HepG2 (cell line): ENCODE results near the gene NFATC3. TPM values are rescaled to one million over a fixed set of nuclear protein-coding genes. Genes with fewer than 3 reads are reported as not detected.

ENCODE experiments used
- BCL6 ChIP-seq: IDR thresholded peaks from 2 replicates; pipeline ENCODE4 v1.6.1; 2016; ENCODE audit warnings: missing genetic modification reagents, missing compliant biosample characterization
- CBX5 ChIP-seq: sonication (generic); formaldehyde crosslinking; IDR thresholded peaks from 2 replicates; pipeline ENCODE4 v1.4.0; 2020; ENCODE audit warnings: missing genetic modification reagents, borderline replicate concordance
- GABPB1 ChIP-seq: IDR thresholded peaks from 2 replicates; pipeline ENCODE4 v1.6.1; 2016; ENCODE audit warnings: mild to moderate bottlenecking, missing genetic modification reagents, moderate library complexity, missing compliant biosample characterization
- HNRNPLL ChIP-seq: fragments of 200-400 bp; formaldehyde crosslinking; IDR thresholded peaks from 2 replicates; pipeline ENCODE4 v1.6.1; 2017; ENCODE audit warnings: mild to moderate bottlenecking, low read depth, low read length; ENCODE audit not compliant: poor library complexity, severe bottlenecking
- HOXA9 ChIP-seq: sonication (generic); formaldehyde crosslinking; IDR thresholded peaks from 2 replicates; pipeline ENCODE4 v1.8.1; 2022; ENCODE audit warnings: missing genetic modification reagents, mild to moderate bottlenecking, moderate library complexity, borderline replicate concordance
- MTA1 ChIP-seq: sonication (generic); formaldehyde crosslinking; IDR thresholded peaks from 2 replicates; pipeline ENCODE4 v1.4.0; 2020; ENCODE audit warnings: missing genetic modification reagents, mild to moderate bottlenecking, borderline replicate concordance
- NCOA5 ChIP-seq: sonication (generic); formaldehyde crosslinking; IDR thresholded peaks from 2 replicates; pipeline ENCODE4 v1.4.0; 2020; ENCODE audit warnings: missing genetic modification reagents
- PAWR ChIP-seq: sonication (generic); formaldehyde crosslinking; IDR thresholded peaks from 2 replicates; pipeline ENCODE4 v1.4.0; 2020; ENCODE audit warnings: missing genetic modification reagents, mild to moderate bottlenecking, borderline replicate concordance
- PBX3 ChIP-seq: sonication (generic); formaldehyde crosslinking; IDR thresholded peaks from 2 replicates; pipeline ENCODE4 v1.8.1; 2023; ENCODE audit warnings: missing genetic modification reagents, inconsistent platforms, borderline replicate concordance
- SP140L ChIP-seq: sonication (generic); formaldehyde crosslinking; IDR thresholded peaks from 2 replicates; pipeline ENCODE4 v1.4.0; 2020; ENCODE audit warnings: missing genetic modification reagents, borderline replicate concordance
- TARDBP ChIP-seq: sonication (generic); formaldehyde crosslinking; IDR thresholded peaks from 2 replicates; pipeline ENCODE4 v1.8.0; 2022; ENCODE audit warnings: mild to moderate bottlenecking, missing genetic modification reagents
- TERF1 ChIP-seq: sonication (generic); formaldehyde crosslinking; IDR thresholded peaks from 2 replicates; pipeline ENCODE4 v1.8.0; 2022; ENCODE audit warnings: mild to moderate bottlenecking, missing genetic modification reagents, moderate library complexity
- TOPORS ChIP-seq: sonication (generic); formaldehyde crosslinking; IDR thresholded peaks from 2 replicates; pipeline ENCODE4 v1.8.0; 2023; ENCODE audit warnings: mild to moderate bottlenecking, missing genetic modification reagents
- ZFP62 ChIP-seq: sonication (generic); formaldehyde crosslinking; IDR thresholded peaks from 2 replicates; pipeline ENCODE4 v1.4.0; 2020; ENCODE audit warnings: missing genetic modification reagents
- ZNF160 ChIP-seq: sonication (generic); formaldehyde crosslinking; IDR thresholded peaks from 2 replicates; pipeline ENCODE4 v1.8.0; 2022; ENCODE audit warnings: mild to moderate bottlenecking, inconsistent platforms, missing genetic modification reagents
- ZNF317 ChIP-seq: sonication (generic); formaldehyde crosslinking; IDR thresholded peaks from 2 replicates; pipeline ENCODE4 v1.5.0; 2020; ENCODE audit warnings: mild to moderate bottlenecking, missing genetic modification reagents
- ZNF564 ChIP-seq: sonication (generic); formaldehyde crosslinking; IDR thresholded peaks from 2 replicates; pipeline ENCODE4 v1.8.1; 2023; ENCODE audit warnings: mild to moderate bottlenecking, missing genetic modification reagents
- ZNF580 ChIP-seq: IDR thresholded peaks from 2 replicates; pipeline ENCODE4 v1.6.1; 2016; ENCODE audit warnings: low read depth, borderline replicate concordance
- ZNF614 ChIP-seq: IDR thresholded peaks from 2 replicates; pipeline ENCODE4 v1.6.1; 2018; ENCODE audit warnings: missing biosample characterization, missing genetic modification reagents, inconsistent platforms, borderline replicate concordance
- ZNF792 ChIP-seq: IDR thresholded peaks from 2 replicates; pipeline ENCODE4 v1.6.1; 2016
- ZNF891 ChIP-seq: sonication (generic); formaldehyde crosslinking; IDR thresholded peaks from 2 replicates; pipeline ENCODE4 v1.5.0; 2020; ENCODE audit warnings: mild to moderate bottlenecking, missing genetic modification reagents
- polyA plus RNA-seq, 8 experiments: library from polyadenylated mRNA; depleted of rRNA in 3 of 8; stranded (reverse) in 7 of 8; unstranded in 1 of 8; fragments of >200 nt; fragmentation: Illumina TruSeq in 4 of 8; extraction: Trizol in 4 of 8; gene quantifications; 2 replicates each; pipeline versions ENCODE4 v1.2.1 to v1.2.3, GENCODE V29; 2011 to 2016; ENCODE audit warnings: low read depth in 4 of 8, missing spikeins in 1 of 8, mixed read lengths in 1 of 8; ENCODE audit not compliant: insufficient read depth in 1 of 8
- total RNA-seq, 5 experiments: library from RNA; depleted of rRNA; stranded (reverse); fragments of >200 nt; fragmentation: Illumina TruSeq; extraction: Trizol; gene quantifications; 2 replicates each; pipeline ENCODE4 v1.2.3, GENCODE V29; 2016; ENCODE audit warnings: low read depth in 1 of 5
- TF ChIP-seq, protein P1 (sequence below): sonication (generic); formaldehyde crosslinking; IDR thresholded peaks from 2 replicates; pipeline ENCODE4 v1.9.0; 2021; ENCODE audit warnings: missing genetic modification reagents, borderline replicate concordance

Gene NFATC3
- total and polyA plus RNA-seq, 2 of the 13 experiments (the other 11 are each of a cell fraction or from before 2014, with no cell fraction given), result 52.6 to 62.7 TPM

- TF ChIP-seq HNRNPLL (peak; percentile 64), TERF1 (CRISPR knock-in tag) (no peak), TARDBP (CRISPR knock-in tag) (peak; percentile 74), NCOA5 (no peak), PBX3 (CRISPR knock-in tag) (peak; percentile 79; the same call in 1 of the 2 replicates), SP140L (CRISPR knock-in tag) (no peak), CBX5 (CRISPR knock-in tag) (peak; percentile 55), MTA1 (CRISPR knock-in tag) (no peak), ZNF891 (CRISPR knock-in tag) (no peak), ZNF614 (CRISPR knock-in tag) (0 out of 2 replicates have a peak, but pooled peaks have one; percentile 31), ZNF580 (CRISPR knock-in tag) (peak; percentile 35; the same call in 1 of the 2 replicates), PAWR (CRISPR knock-in tag) (no peak), HOXA9 (CRISPR knock-in tag) (peak; percentile 8; the same call in 1 of the 2 replicates), TOPORS (CRISPR knock-in tag) (peak; percentile 76; the same call in 1 of the 2 replicates), ZNF564 (CRISPR knock-in tag) (0 out of 2 replicates have a peak, but pooled peaks have one; percentile 7), BCL6 (0 out of 2 replicates have a peak, but pooled peaks have one; percentile 20), ZNF317 (CRISPR knock-in tag) (peak; percentile 83; the same call in 1 of the 2 replicates), GABPB1 (CRISPR knock-in tag) (peak; percentile 91), ZNF160 (peak; percentile 77; the same call in 1 of the 2 replicates), ZFP62 (CRISPR knock-in tag) (no peak), ZNF792 (CRISPR knock-in tag) (peak; percentile 60)
- TF ChIP-seq, protein P1, sequence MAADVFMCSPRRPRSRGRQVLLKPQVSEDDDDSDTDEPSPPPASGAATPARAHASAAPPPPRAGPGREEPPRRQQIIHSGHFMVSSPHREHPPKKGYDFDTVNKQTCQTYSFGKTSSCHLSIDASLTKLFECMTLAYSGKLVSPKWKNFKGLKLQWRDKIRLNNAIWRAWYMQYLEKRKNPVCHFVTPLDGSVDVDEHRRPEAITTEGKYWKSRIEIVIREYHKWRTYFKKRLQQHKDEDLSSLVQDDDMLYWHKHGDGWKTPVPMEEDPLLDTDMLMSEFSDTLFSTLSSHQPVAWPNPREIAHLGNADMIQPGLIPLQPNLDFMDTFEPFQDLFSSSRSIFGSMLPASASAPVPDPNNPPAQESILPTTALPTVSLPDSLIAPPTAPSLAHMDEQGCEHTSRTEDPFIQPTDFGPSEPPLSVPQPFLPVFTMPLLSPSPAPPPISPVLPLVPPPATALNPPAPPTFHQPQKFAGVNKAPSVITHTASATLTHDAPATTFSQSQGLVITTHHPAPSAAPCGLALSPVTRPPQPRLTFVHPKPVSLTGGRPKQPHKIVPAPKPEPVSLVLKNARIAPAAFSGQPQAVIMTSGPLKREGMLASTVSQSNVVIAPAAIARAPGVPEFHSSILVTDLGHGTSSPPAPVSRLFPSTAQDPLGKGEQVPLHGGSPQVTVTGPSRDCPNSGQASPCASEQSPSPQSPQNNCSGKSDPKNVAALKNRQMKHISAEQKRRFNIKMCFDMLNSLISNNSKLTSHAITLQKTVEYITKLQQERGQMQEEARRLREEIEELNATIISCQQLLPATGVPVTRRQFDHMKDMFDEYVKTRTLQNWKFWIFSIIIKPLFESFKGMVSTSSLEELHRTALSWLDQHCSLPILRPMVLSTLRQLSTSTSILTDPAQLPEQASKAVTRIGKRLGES (CRISPR knock-in tag), result no peak
These were observed 160.0 kb downstream of the NFATC3 start, which contains the start of gene PLA2G15 (continued) for GRCh38 chr16:68244903-68245853.
